A673 (cell line): ENCODE measurements around the gene CPB1. TPM values are rescaled to one million over a fixed set of nuclear protein-coding genes. Genes with fewer than 3 reads are reported as not detected.

ENCODE experiments used
- BruUV-seq: library from RNA; stranded (reverse); fragments of 400-500 nt; replicated peaks from 2 replicates; lab custom pipeline; 2021; lab: Mats Ljungman, UMichigan
- CTCF ChIA-PET: fragments of 300-600 bp; sonication (Branson Sonifier 250); formaldehyde crosslinking; loops from one replicate; lab custom pipeline; 2022; ENCODE audit warnings: antibody characterized with exemption; lab: Charles Lee
- POLR2A ChIA-PET: fragments of 300-600 bp; sonication (Branson Sonifier 250); formaldehyde crosslinking; loops from one replicate; lab custom pipeline; 2022; ENCODE audit warnings: antibody characterized with exemption; ENCODE audit not compliant: low non-redundant PET; lab: Charles Lee
- DNase-seq: peaks from one replicate; pipeline ENCODE4 v3.0.0-alpha.2; 2015; ENCODE audit warnings: low spot score
- H3K27ac ChIP-seq: fragments of 200-600 bp; sonication (generic); 2 replicates; pipeline ENCODE4 v1.5.1; 2016; ENCODE audit warnings: mixed run types, low read depth, mild to moderate bottlenecking, mixed read lengths, antibody characterized with exemption, low read length; ENCODE audit not compliant: poor library complexity, severe bottlenecking
- H3K27me3 ChIP-seq: fragments of 200-600 bp; sonication (generic); replicated peaks from 2 replicates; pipeline ENCODE4 v1.6.1; 2017; ENCODE audit warnings: mixed run types, low read depth, mild to moderate bottlenecking, mixed read lengths, antibody characterized with exemption, low read length; ENCODE audit not compliant: insufficient read depth, poor library complexity
- H3K36me3 ChIP-seq: fragments of 200-600 bp; sonication (generic); 2 replicates; pipeline ENCODE4 v1.6.1; 2016; ENCODE audit warnings: mixed run types, mild to moderate bottlenecking, mixed read lengths, antibody characterized with exemption, low read length; ENCODE audit not compliant: insufficient read depth, poor library complexity, severe bottlenecking
- H3K4me1 ChIP-seq: fragments of 200-600 bp; sonication (generic); 2 replicates; pipeline ENCODE4 v1.6.1; 2017; ENCODE audit warnings: mixed run types, mild to moderate bottlenecking, mixed read lengths, antibody characterized with exemption, low read length; ENCODE audit not compliant: insufficient read depth, poor library complexity, severe bottlenecking
- H3K4me3 ChIP-seq: fragments of 200-600 bp; sonication (generic); 2 replicates; pipeline ENCODE4 v1.5.1; 2016; ENCODE audit warnings: low read depth, mixed run types, mild to moderate bottlenecking, mixed read lengths, low read length; ENCODE audit not compliant: poor library complexity, severe bottlenecking
- H3K9me3 ChIP-seq: fragments of 200-600 bp; sonication (generic); 2 replicates; pipeline ENCODE4 v1.6.1; 2016; ENCODE audit warnings: mixed run types, low read depth, mild to moderate bottlenecking, mixed read lengths, antibody characterized with exemption, low read length; ENCODE audit not compliant: poor library complexity, severe bottlenecking
- EZH2 ChIP-seq: fragments of 200-600 bp; sonication (generic); IDR thresholded peaks from 2 replicates; pipeline ENCODE4 v1.6.1; 2017; ENCODE audit warnings: borderline replicate concordance, low read depth, mild to moderate bottlenecking, mixed read lengths, antibody characterized with exemption, low read length; ENCODE audit not compliant: poor library complexity, severe bottlenecking
- intact Hi-C: fragments of 100-400 bp; cut with micrococcal nuclease; formaldehyde crosslinking; loops from one replicate; pipeline ENCODE4 v1.10.0; 2022; ENCODE audit not compliant: unreplicated experiment
- total RNA-seq: library from RNA; stranded (reverse); gene quantifications from 2 replicates; pipeline ENCODE4 v1.2.3, GENCODE V29; 2021
- TF ChIP-seq, protein P1 (sequence below): fragments of 300-800, 200-600 bp; sonication (generic); conservative IDR thresholded peaks from 2 replicates; pipeline ENCODE4 v1.5.1; 2017; ENCODE audit warnings: low read depth, mild to moderate bottlenecking, antibody characterized with exemption, low read length, moderate library complexity, mixed read lengths

The CPB1 gene
- total RNA-seq, 1 experiment from 2014 or later: not detected

- ChIA-PET POLR2A (no interaction called here), CTCF (no interaction called here)
- H3K27ac ChIP-seq: no peak overlapping the region
- H3K4me1 ChIP-seq: no peaks in the 10 kb centered on the region
- H3K36me3 ChIP-seq: no peaks in the 10 kb centered on the region
- no peak for TF ChIP-seq EZH2
- TF ChIP-seq, protein P1, sequence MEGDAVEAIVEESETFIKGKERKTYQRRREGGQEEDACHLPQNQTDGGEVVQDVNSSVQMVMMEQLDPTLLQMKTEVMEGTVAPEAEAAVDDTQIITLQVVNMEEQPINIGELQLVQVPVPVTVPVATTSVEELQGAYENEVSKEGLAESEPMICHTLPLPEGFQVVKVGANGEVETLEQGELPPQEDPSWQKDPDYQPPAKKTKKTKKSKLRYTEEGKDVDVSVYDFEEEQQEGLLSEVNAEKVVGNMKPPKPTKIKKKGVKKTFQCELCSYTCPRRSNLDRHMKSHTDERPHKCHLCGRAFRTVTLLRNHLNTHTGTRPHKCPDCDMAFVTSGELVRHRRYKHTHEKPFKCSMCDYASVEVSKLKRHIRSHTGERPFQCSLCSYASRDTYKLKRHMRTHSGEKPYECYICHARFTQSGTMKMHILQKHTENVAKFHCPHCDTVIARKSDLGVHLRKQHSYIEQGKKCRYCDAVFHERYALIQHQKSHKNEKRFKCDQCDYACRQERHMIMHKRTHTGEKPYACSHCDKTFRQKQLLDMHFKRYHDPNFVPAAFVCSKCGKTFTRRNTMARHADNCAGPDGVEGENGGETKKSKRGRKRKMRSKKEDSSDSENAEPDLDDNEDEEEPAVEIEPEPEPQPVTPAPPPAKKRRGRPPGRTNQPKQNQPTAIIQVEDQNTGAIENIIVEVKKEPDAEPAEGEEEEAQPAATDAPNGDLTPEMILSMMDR: no peak
- no peaks in the 10 kb centered on the region for H3K27me3 ChIP-seq
- H3K4me3 ChIP-seq: no peak overlapping the region
- intact Hi-C loops: no loop called here
- H3K9me3 ChIP-seq: no peaks in the 10 kb centered on the region
- no TSS peak for BruUV-seq
- DNase-seq: no peak
Observed at GRCh38 chr3:148816981-148817525, 10.6 kb upstream of the CPB1 start.

- H3K27me3 ChIP-seq: no peaks in the 10 kb centered on the region
- no peaks in the 10 kb centered on the region for H3K9me3 ChIP-seq
- no peaks in the 10 kb centered on the region for H3K4me1 ChIP-seq
- H3K27ac ChIP-seq: no peak overlapping the region
- DNase-seq: no peak
- ChIA-PET POLR2A (no interaction called here), CTCF (no interaction called here)
- TF ChIP-seq, protein P1: no peak
- no peak for TF ChIP-seq EZH2
- no peak overlapping the region for H3K4me3 ChIP-seq
- BruUV-seq: no TSS peak
- H3K36me3 ChIP-seq: no peaks in the 10 kb centered on the region
- intact Hi-C loops: no loop called here
Observed at GRCh38 chr3:148820361-148821245, 7.0 kb upstream of the CPB1 start.

GRCh38 chr3:148823026-148823425, 4.6 kb upstream of the CPB1 start:
- no peaks in the 10 kb centered on the region for H3K36me3 ChIP-seq
- no peak overlapping the region for H3K27ac ChIP-seq
- no peak for TF ChIP-seq EZH2
- TF ChIP-seq, protein P1: no peak
- no peak overlapping the region for H3K4me3 ChIP-seq
- DNase-seq: no peak
- intact Hi-C loops: no loop called here
- H3K9me3 ChIP-seq: no peaks in the 10 kb centered on the region
- CTCF ChIA-PET: no interaction called here
- POLR2A ChIA-PET: no interaction called here
- H3K4me1 ChIP-seq: no peaks in the 10 kb centered on the region
- H3K27me3 ChIP-seq: no peaks in the 10 kb centered on the region
- no TSS peak for BruUV-seq
